ENCODE results near the gene GLOD5.

DNA sequence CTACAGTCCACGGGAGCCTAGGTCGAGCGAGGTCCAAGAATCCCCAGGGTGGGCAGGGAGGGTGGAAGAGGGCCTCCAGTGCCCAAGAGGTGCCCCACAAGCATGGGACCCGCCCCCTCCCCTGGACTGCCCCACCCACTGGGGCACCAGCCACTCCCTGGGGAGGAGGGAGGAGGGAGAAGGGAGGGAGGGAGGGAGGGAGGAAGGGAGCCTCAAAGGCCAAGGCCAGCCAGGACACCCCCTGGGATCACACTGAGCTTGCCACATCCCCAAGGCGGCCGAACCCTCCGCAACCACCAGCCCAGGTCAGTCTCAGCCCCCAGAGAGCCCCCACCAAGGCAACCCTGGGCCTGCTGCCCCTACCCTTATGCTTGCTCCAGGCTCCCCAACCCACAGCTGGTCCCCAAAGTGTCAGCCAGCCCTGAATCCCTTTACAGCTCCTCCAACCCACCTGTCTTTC lies 24.8 kb downstream of the GLOD5 start, which contains the start of gene GATA1:
- TF ChIP-seq, protein P1, sequence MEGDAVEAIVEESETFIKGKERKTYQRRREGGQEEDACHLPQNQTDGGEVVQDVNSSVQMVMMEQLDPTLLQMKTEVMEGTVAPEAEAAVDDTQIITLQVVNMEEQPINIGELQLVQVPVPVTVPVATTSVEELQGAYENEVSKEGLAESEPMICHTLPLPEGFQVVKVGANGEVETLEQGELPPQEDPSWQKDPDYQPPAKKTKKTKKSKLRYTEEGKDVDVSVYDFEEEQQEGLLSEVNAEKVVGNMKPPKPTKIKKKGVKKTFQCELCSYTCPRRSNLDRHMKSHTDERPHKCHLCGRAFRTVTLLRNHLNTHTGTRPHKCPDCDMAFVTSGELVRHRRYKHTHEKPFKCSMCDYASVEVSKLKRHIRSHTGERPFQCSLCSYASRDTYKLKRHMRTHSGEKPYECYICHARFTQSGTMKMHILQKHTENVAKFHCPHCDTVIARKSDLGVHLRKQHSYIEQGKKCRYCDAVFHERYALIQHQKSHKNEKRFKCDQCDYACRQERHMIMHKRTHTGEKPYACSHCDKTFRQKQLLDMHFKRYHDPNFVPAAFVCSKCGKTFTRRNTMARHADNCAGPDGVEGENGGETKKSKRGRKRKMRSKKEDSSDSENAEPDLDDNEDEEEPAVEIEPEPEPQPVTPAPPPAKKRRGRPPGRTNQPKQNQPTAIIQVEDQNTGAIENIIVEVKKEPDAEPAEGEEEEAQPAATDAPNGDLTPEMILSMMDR (IDR thresholded peaks at IDR 0.05; ENCODE audit: low read depth, low read length) = no peak
- no peak for TF ChIP-seq EZH2phosphoT487 (IDR thresholded peaks at IDR 0.05; ENCODE audit: low read depth)

Data from OCI-LY3 (cell line).